HG03103 (cell line): Measurements from ENCODE around the gene DPY19L3.
"Not testable (repeated sequence)": the region's sequence is repeated elsewhere in the genome, so short reads cannot be mapped to it uniquely, and the experiment has no call there.

Source experiments
- ATAC-seq: cut with Tn5 transposase; IDR thresholded peaks from one replicate; pipeline ENCODE4 v1.9.1; 2021; ENCODE audit warnings: low read depth; ENCODE audit not compliant: unreplicated experiment

The DPY19L3 gene

DNA sequence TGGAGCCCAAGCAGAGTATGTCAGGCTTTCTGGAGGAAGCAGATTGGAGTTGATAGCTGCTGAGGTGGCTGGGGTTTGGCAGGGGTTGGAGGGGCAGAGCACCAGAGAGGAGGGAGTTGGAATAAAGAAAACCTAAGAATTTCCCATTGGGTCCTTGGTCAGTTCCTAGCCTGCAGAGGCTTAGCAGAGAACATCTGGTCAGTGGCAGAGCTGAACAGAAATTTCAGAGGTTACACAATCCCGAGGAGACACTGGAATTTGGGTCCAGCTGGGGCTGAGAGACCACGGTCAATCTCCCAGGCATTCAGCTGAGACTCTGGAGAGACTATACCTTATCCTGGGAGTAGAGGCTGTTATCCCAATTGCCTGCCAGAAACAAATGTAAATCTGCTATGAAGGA, 84.4 kb downstream of the DPY19L3 start:
- ATAC-seq: no peak

GRCh38 chr19:32497391-32497790, 91.8 kb downstream of the DPY19L3 start:
- no peak for ATAC-seq

- no peak for ATAC-seq
Measured at GRCh38 chr19:32498648-32499200, 93.2 kb downstream of the DPY19L3 start.

GRCh38 chr19:32512498-32512897, 106.9 kb downstream of the DPY19L3 start:
- not testable (repeated sequence) for ATAC-seq

GRCh38 chr19:32519023-32519422, 113.5 kb downstream of the DPY19L3 start:
- no peak for ATAC-seq

- no peak for ATAC-seq
Measured at GRCh38 chr19:32522967-32523366, 117.4 kb downstream of the DPY19L3 start.

- ATAC-seq: no peak
Measured at GRCh38 chr19:32526895-32527294, 121.3 kb downstream of the DPY19L3 start.

- no peak for ATAC-seq
Measured at GRCh38 chr19:32530773-32531172, 125.2 kb downstream of the DPY19L3 start.

GRCh38 chr19:32532233-32532632, 126.7 kb downstream of the DPY19L3 start:
- no peak for ATAC-seq
